Endothelial cell of umbilical vein (primary cell): Measurements from ENCODE around the gene GABBR2. TPM values are rescaled to one million over a fixed set of nuclear protein-coding genes. Genes with fewer than 3 reads are reported as not detected.

Source experiments
- BruUV-seq: library from RNA; stranded (reverse); fragments of 400-500 nt; replicated peaks from 2 replicates; lab custom pipeline; 2021; lab: Mats Ljungman, UMichigan
- CTCF ChIA-PET: fragments of 300-600, 350-600 bp; sonication (Branson Sonifier 250); formaldehyde crosslinking; loops from one replicate; lab custom pipeline; 2021; ENCODE audit warnings: antibody characterized with exemption, inconsistent platforms; lab: Charles Lee
- POLR2A ChIA-PET: fragments of 300-600, 350-600 bp; sonication (Branson Sonifier 250); formaldehyde crosslinking; loops from one replicate; lab custom pipeline; 2021; ENCODE audit warnings: antibody characterized with exemption, inconsistent platforms; lab: Charles Lee
- DNase-seq: peaks from one replicate; pipeline ENCODE4 v3.0.0-alpha.2; 2011; ENCODE audit warnings: low read depth, low spot score
- FAIRE-seq: peaks from 2 replicates; lab custom pipeline; 2011; peaks lifted over from hg19 to GRCh38; lab: Jason Lieb, UNC
- H2AFZ ChIP-seq: 2 replicates; pipeline ENCODE4 v1.6.0; 2012; ENCODE audit warnings: low read depth, low read length, control low read depth, inconsistent platforms
- H3K27ac ChIP-seq: 2 replicates; pipeline ENCODE4 v1.5.1; 2011; ENCODE audit warnings: low read depth, mild to moderate bottlenecking, control low read depth, low read length, moderate library complexity; ENCODE audit not compliant: insufficient read depth
- H3K27me3 ChIP-seq, 2 experiments: 2 replicates each; pipeline versions ENCODE4 v1.6.0 to v1.6.1; 2011; ENCODE audit warnings: low read length in 2 of 2, mixed read lengths in 1 of 2; ENCODE audit not compliant: control insufficient read depth in 2 of 2, insufficient read depth in 2 of 2
- H3K36me3 ChIP-seq, 2 experiments: 2 replicates in 1 of 2; 3 replicates in 1 of 2; pipeline ENCODE4 v1.5.1; 2011; ENCODE audit warnings: low read length in 2 of 2, mild to moderate bottlenecking in 1 of 2, moderate library complexity in 1 of 2; ENCODE audit not compliant: control insufficient read depth in 2 of 2, insufficient read depth in 2 of 2; ENCODE audit errors: extremely low read depth in 1 of 2
- H3K4me1 ChIP-seq: 3 replicates; pipeline ENCODE4 v1.5.1; 2011; ENCODE audit warnings: mild to moderate bottlenecking, low read length; ENCODE audit not compliant: control insufficient read depth, insufficient read depth; ENCODE audit errors: extremely low read depth
- H3K4me2 ChIP-seq: 2 replicates; pipeline ENCODE4 v1.6.1; 2011; ENCODE audit warnings: low read length, control low read depth, mixed read lengths; ENCODE audit not compliant: insufficient read depth
- H3K4me3 ChIP-seq, 3 experiments: fragments of 200-600 bp in 1 of 3; sonication (generic), shearing (Covaris generic) in 1 of 3; replicated peaks in 1 of 3; 2 replicates each; pipeline ENCODE4 v1.5.1; 2011 to 2016; ENCODE audit warnings: control low read depth in 3 of 3, low read length in 3 of 3, mild to moderate bottlenecking in 2 of 3, inconsistent platforms in 1 of 3, low read depth in 1 of 3, moderate library complexity in 1 of 3; ENCODE audit not compliant: insufficient read depth in 1 of 3
- H3K79me2 ChIP-seq: 2 replicates; pipeline ENCODE4 v1.6.0; 2012; ENCODE audit warnings: low read length, inconsistent platforms; ENCODE audit not compliant: control insufficient read depth, insufficient read depth
- H3K9ac ChIP-seq: replicated peaks from 2 replicates; pipeline ENCODE3; 2011; ENCODE audit warnings: low read length, control low read depth; ENCODE audit not compliant: insufficient read depth; ENCODE audit errors: extremely low read depth
- H3K9me1 ChIP-seq: replicated peaks from 3 replicates; pipeline ENCODE4 v1.6.0; 2011; ENCODE audit warnings: mild to moderate bottlenecking, low read length; ENCODE audit not compliant: control insufficient read depth, insufficient read depth; ENCODE audit errors: extremely low read depth
- H3K9me3 ChIP-seq: replicated peaks from 2 replicates; pipeline ENCODE4 v1.5.1; 2012; ENCODE audit warnings: low read length, inconsistent platforms; ENCODE audit not compliant: control insufficient read depth, insufficient read depth
- H4K20me1 ChIP-seq: replicated peaks from 2 replicates; pipeline ENCODE3; 2011; ENCODE audit warnings: mild to moderate bottlenecking, low read length; ENCODE audit not compliant: control insufficient read depth, insufficient read depth; ENCODE audit errors: extremely low read depth
- EZH2 ChIP-seq: IDR thresholded peaks from 2 replicates; pipeline ENCODE4 v1.6.1; 2012; ENCODE audit warnings: borderline replicate concordance, low read depth, mild to moderate bottlenecking, moderate library complexity, low read length, inconsistent platforms; ENCODE audit not compliant: severe bottlenecking
- FOS ChIP-seq: IDR thresholded peaks from 2 replicates; pipeline ENCODE4 v1.6.1; 2011; ENCODE audit warnings: mild to moderate bottlenecking, low read length, moderate library complexity, borderline replicate concordance; ENCODE audit not compliant: insufficient read depth
- JUN ChIP-seq: IDR thresholded peaks from 2 replicates; pipeline ENCODE4 v1.6.1; 2011; ENCODE audit warnings: borderline replicate concordance, low read depth; ENCODE audit not compliant: insufficient read length, insufficient read depth
- MYC ChIP-seq: IDR thresholded peaks from one replicate; pipeline ENCODE4 v1.6.1; 2011; ENCODE audit warnings: mild to moderate bottlenecking, low read depth, low read length
- dilution Hi-C: fragments of 300-500 bp; cut with MboI; formaldehyde crosslinking; loops from one replicate; pipeline ENCODE4 v1.15.0; 2019; ENCODE audit warnings: low sequenced_read_pairs; ENCODE audit not compliant: extremely low pct_ligation_motif_present
- intact Hi-C: fragments of 100-400 bp; cut with micrococcal nuclease; formaldehyde crosslinking; loops from one replicate; pipeline ENCODE4 v1.10.0; 2022
- polyA plus RNA-seq, 4 experiments: library from polyadenylated mRNA; depleted of rRNA in 3 of 4; stranded (reverse) in 3 of 4; unstranded in 1 of 4; fragments of >200 nt; gene quantifications; 2 replicates each; pipeline versions ENCODE4 v1.2.1 to v1.2.3, GENCODE V29; 2011 to 2012; ENCODE audit warnings: missing spikeins in 1 of 4
- total RNA-seq: library from RNA; stranded (reverse); gene quantifications from 2 replicates; pipeline ENCODE4 v1.2.3, GENCODE V29; 2021
- TF ChIP-seq, protein P1 (sequence below): IDR thresholded peaks from 2 replicates; pipeline ENCODE4 v1.6.1; 2011; ENCODE audit not compliant: insufficient read depth, insufficient read length
- TF ChIP-seq, protein P2 (sequence below), 2 donors: IDR thresholded peaks; 1 replicate in 1 of 2; 2 replicates in 1 of 2; pipeline ENCODE4 v1.5.1; 2011; ENCODE audit warnings: low read length in 2 of 2, mild to moderate bottlenecking in 2 of 2, moderate library complexity in 2 of 2, control low read depth in 1 of 2, inconsistent platforms in 1 of 2, low read depth in 1 of 2; ENCODE audit not compliant: insufficient read depth in 1 of 2; ENCODE audit errors: extremely low read depth in 1 of 2

GABBR2 gene
- total and polyA plus RNA-seq, 2 donors (not counting 3 experiments of a cell fraction or from before 2014, with no cell fraction given), result 1.1 to 9.2 TPM

DNA sequence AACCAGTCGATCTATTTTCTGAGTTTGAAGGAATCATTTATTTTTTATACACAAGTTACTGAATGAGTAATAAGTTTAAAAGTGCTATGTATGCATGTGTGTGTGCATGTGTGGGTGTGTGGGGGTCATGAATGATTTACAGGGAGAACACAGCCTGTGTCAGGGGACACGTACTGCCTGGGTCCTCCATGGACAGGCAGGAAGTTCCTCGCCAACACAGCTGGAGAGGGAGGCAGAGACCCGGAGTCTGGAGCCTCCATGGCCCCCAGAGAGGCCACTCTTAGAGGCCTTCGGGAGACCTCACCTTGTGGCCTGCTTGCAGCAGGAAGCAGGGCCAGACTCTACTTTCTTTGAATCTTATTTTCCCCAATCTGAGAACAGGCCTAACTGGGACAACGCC lies 144.7 kb downstream of the GABBR2 start:
- Histone ChIP-seq H3K27me3 (no peaks in the 10 kb centered on the region), H3K4me3 (no peak overlapping the region), H3K9ac (no peak overlapping the region), H2AFZ (no peak overlapping the region), H3K9me3 (no peaks in the 10 kb centered on the region), H4K20me1 (no peaks in the 10 kb centered on the region), H3K4me1 (no peaks in the 10 kb centered on the region), H3K36me3 (no peaks in the 10 kb centered on the region), H3K27ac (no peak overlapping the region), H3K4me2 (no peak overlapping the region), H3K9me1 (no peaks in the 10 kb centered on the region), H3K79me2 (no peaks in the 10 kb centered on the region)
- intact Hi-C loops (no loop called here), dilution Hi-C loops (no loop called here)
- FAIRE-seq (no peak), DNase-seq (no peak)
- no TSS peak for BruUV-seq
- TF ChIP-seq EZH2 (no peak), FOS (no peak), JUN (no peak), MYC (no peak)
- TF ChIP-seq, protein P1, sequence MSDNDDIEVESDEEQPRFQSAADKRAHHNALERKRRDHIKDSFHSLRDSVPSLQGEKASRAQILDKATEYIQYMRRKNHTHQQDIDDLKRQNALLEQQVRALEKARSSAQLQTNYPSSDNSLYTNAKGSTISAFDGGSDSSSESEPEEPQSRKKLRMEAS, result no peak
- TF ChIP-seq, protein P2, sequence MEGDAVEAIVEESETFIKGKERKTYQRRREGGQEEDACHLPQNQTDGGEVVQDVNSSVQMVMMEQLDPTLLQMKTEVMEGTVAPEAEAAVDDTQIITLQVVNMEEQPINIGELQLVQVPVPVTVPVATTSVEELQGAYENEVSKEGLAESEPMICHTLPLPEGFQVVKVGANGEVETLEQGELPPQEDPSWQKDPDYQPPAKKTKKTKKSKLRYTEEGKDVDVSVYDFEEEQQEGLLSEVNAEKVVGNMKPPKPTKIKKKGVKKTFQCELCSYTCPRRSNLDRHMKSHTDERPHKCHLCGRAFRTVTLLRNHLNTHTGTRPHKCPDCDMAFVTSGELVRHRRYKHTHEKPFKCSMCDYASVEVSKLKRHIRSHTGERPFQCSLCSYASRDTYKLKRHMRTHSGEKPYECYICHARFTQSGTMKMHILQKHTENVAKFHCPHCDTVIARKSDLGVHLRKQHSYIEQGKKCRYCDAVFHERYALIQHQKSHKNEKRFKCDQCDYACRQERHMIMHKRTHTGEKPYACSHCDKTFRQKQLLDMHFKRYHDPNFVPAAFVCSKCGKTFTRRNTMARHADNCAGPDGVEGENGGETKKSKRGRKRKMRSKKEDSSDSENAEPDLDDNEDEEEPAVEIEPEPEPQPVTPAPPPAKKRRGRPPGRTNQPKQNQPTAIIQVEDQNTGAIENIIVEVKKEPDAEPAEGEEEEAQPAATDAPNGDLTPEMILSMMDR (IDR thresholded peaks at IDR 0.05; ENCODE audit: extremely low read depth in 1 of 2, insufficient read depth in 1 of 2, low read depth in 1 of 2, low read length in 2 of 2), result no peak
- ChIA-PET POLR2A (no interaction called here), CTCF (no interaction called here)
